ENCODE measurements around the gene ADH7.

DNA sequence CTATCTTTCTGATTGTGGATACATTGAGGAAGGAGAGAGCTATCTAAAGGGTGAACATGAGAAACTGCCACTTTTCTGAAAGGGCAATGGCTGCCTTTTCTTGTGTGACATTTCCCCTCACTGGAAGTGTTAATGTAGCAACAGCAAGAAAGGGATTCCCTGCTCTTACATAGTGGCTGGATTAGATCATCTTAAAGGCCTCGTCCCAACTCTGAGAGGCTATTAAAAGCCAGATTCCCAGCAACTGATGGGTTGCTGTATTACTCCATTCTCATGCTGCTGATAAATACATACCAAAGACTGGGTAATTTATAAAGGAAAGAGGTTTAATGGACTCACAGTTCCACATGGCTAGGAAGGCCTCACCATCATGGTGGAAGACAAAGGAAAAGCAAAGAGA is 33.7 kb upstream of the ADH7 start:
- no peak for TF ChIP-seq POLR2AphosphoS5 (IDR thresholded peaks at IDR 0.05; ENCODE audit: low read depth, low read length)
- no peak for TF ChIP-seq POLR2A (IDR thresholded peaks at IDR 0.05; ENCODE audit: low read depth, low read length)
- TF ChIP-seq TAF1 (IDR thresholded peaks at IDR 0.05; ENCODE audit: low read depth, low read length): no peak
- no peak for TF ChIP-seq PAX5 (IDR thresholded peaks at IDR 0.05; ENCODE audit: insufficient read depth, low read length, severe bottlenecking)
